ENCODE measurements around the gene PML.
"Not testable (repeated sequence)": the region's sequence is repeated elsewhere in the genome, so short reads cannot be mapped to it uniquely, and the experiment has no call there.

PML gene

GRCh38 chr15:74041777-74042435 lies 47.4 kb downstream of the PML start:
- no peak for DNase-seq

GRCh38 chr15:74042603-74043424 lies 48.3 kb downstream of the PML start:
- DNase-seq: no peak

DNA sequence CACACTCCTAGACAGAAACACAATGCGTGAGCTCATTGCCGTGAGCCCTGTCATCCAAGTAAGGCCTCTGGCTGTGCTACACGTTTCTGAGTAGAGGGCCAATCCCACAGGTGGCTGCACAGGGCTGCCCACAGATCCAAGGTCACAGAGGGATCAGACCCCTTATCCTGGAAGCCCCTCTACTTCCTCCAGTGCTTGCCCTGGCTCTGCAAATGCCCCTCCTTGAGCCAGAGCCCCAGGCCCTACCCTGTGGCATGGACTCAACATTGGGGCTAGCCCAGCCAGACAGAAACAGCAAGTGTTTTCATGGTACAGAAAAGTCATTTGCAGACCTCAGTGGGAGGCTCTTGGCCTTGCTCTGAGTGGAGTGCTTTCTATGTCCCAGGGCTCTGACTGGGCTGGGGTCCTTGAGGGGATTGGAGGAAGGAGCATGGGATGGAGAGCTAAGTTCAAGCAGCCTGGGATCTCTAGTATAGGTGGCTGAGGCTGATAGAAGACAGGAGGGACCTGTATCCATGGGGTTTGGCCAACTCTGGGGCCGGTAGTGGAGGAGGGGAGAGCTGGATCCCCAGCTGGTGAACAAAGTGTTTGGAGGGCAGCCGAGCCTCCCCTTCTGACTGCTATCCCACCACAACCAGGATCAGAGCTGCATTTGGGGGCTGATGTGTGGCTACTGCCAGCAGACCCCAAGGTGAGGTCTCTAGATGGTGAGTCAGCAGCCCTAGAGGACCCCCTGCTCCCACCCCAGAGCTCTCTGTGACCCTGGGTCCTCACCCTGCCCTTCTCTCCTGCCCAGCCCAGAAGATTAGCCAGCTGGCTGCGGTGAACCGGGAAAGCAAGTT lies 49.1 kb downstream of the PML start:
- no peak for DNase-seq

GRCh38 chr15:74044267-74045110 lies 50.0 kb downstream of the PML start:
- DNase-seq: no peak

GRCh38 chr15:74045184-74045583 lies 50.7 kb downstream of the PML start:
- DNase-seq: no peak

DNA sequence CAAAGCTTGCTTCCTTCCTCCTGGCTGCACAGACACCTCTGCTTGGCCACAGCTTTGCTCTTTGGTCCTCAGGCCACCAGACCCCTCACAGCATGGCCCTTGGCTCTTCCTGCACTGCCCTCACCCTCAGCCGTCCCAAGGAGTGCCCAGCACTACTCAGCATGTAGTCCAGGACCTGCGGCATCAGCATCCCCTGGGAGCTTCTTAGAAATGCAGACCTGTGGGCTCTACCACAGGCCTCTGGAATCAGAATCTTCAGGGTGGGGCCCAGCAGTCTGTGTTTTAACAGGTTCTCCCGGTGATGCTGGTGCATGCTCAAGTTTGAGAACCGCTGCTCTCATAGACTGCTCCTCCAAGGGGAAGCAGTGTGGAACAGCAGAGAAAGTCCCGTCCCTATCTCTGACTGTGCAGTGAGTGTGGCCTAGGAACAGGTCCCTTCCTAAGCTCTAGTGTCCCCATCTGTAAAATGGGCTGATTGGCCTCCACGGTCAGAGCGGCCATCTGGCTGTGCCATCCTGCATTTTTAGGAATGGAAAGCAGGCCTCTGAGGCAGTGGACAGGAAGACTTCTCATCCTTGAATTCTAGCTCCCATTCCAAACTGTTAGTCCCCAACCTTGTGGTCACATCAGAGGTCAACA lies 51.2 kb downstream of the PML start:
- DNase-seq: no peak

DNA sequence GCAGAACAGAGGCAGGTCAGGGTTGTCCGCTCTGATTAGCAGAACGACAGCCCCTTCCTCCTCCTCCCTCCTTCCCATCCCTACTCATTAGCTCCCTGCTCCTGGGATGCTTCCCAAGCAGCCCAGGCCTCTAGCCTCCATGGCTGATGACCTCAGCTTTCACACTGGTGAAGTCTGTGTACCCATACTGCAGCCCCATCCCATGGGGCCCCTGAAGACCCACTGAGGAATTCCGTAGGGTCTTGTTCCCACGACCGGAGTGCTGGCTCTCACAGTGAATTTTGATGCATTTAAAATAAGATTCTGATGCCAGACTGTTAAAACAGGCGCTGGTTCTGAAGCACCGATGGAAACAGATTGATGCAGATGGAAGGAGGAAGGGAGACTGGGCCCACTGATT lies 51.8 kb downstream of the PML start:
- DNase-seq: no peak

GRCh38 chr15:74050127-74050526 lies 55.6 kb downstream of the PML start:
- DNase-seq: no peak

- DNase-seq: no peak
Observed at GRCh38 chr15:74050556-74051234, 56.2 kb downstream of the PML start.

GRCh38 chr15:74052271-74053260 lies 58.0 kb downstream of the PML start:
- DNase-seq: not testable (repeated sequence)

GRCh38 chr15:74053517-74053916 lies 59.0 kb downstream of the PML start:
- no peak for DNase-seq

DNA sequence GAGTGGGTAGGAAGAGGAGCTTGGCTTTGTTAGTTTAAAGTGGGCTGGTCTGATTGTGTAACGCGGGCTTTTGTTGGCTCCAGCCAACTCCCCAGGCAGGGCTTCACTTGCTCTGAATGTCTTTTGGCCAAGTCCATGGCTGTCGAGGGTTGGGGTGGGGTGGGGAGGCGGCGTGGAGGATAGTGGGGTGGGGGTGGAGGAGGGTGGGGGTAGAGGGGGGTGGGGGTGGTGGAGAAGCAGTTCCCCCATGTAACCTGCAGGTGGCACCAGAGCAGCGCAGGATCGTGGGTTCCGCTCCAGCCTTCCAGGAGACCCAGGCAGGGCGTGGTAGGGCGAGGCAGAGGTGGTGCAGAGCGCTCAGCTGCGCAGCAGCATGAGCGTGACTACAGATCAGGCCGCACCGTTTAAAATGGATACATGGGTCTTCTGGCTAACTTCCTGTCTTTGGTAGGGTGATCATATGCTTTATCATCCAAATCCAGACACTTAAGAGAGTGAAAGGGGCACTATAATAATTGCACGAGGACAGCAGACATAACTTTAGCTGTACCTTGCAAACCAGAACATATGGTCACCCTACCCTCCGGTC lies 59.5 kb downstream of the PML start:
- DNase-seq: peak; percentile 35

DNA sequence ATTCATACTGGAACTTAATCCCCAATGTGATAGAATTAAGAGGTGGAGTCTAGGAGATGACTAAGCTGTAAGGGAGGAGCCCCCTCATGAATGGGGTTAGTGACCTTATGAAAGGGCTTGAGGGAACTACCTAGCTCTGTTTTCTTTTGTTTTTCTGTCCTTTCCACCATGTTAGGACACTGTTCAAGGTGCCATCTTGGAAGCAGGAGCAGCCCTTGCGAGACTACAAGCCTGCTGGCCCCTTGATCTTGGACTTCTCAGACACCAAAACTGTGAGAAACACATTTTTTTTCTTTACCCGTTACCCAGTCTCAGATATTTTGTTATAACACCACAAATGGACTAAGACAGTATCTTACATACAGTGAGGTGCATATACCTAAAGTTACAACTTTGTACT lies 61.3 kb downstream of the PML start:
- no peak for DNase-seq

DNA sequence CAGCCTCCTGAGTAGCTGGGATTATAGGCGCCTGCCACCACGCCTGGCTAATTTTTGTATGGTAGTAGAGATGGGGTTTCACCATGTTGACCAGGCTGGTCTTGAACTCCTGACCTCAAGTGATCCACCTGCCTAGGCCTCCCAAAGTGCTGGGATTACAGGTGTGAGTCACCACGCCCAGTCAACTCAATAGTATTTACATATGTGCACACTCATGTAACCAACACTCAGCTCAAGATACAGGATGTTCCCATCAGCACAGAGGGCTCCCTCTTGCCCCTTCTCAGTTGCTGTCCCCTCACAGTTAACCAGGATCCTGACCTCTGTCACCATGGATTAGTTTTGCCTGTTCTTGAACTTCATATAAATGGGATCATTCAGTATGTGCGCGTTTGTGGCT lies 61.8 kb downstream of the PML start:
- DNase-seq: not testable (repeated sequence)

GRCh38 chr15:74059050-74059833 lies 64.7 kb downstream of the PML start:
- DNase-seq: not testable (repeated sequence)

DNA sequence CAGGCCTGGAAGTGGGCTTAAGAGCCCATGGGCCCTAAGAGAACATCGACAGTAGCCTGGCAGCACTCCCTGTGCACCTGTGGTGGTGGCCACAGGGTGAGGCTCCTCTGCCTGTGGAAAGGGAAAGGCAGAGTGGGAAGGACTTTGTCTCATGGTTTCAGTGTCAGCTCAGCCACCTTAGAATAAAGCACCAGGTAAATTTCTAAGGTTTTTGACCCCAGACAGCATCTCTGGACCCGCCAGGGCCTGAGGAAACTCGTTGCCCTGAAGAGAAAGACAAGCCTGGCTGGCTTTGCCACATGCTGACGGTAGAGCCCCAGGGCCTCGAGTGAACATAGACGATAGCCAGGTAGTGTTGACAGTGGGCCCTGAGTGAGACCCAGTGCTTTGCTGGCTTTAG lies 65.7 kb downstream of the PML start:
- DNase-seq: no peak

GRCh38 chr15:74062236-74062635 lies 67.7 kb downstream of the PML start:
- DNase-seq: no peak

DNA sequence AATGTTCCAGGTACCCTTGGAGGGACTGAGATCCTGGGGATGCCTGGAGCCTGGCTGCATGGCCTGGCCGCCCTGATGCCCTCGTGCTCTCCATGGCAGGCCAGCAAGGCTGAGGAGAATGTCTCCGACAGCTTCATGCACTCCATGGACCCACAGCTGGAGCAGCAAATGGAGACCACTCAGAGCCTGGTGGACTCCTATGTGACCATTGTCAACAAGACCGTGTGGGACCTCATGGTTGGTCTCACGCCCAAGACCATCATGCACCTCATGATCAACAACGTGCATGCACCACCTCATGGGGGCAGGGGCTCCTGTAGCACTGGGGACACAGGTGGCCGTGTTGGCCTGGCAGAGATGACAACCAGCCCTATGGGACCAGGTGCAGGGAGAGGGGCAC lies 68.2 kb downstream of the PML start:
- no peak for DNase-seq

Data from kidney glomerular epithelial cell (primary cell).